GM19240 (cell line): ENCODE results near the gene ASTN2.

Experiments used
- DNase-seq: peaks from one replicate; pipeline ENCODE4 v3.0.0; 2011; ENCODE audit warnings: low spot score; ENCODE audit not compliant: insufficient read length

Gene ASTN2

DNA sequence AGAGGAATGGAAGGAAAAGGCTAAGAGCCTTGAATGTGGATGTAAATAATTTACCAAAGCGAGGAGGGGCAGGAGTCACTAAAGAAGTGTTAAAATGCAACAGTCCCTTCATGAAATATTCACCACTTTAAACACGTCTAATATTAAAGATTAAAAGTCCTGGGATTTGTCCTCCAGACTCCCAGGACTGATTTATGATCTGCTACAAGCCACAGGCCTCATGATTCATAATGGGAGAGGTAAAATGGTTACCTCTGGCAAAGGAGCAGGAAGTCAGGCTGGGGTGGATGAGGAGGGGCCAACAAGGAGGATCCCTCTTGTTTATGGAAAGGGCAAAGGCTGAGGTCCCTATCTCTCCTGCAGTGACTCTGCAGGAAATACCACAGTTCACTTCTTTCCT lies 435.4 kb downstream of the ASTN2 start:
- DNase-seq = no peak

DNA sequence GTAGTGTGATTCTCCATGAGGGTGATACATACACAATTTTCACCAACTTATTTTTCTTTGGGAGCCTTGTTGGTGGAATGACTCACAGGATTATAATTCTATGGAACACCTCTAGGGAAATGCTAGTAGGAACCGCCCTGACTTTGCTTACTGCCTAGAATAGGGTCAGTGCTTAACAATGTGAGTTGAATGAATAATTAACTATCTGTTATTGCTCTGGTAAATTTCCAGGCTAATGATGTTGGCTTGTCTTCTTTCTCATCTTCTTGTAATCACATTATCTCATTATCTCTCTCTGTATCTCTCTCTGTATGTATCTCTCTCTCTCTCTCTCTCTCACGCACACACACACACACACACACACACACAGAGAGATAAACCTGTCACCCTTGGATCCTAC lies 436.7 kb downstream of the ASTN2 start:
- no peak for DNase-seq

GRCh38 chr9:116975126-116975525 lies 439.7 kb downstream of the ASTN2 start:
- DNase-seq = no peak

- no peak for DNase-seq
Measured at GRCh38 chr9:116966199-116966598, 448.7 kb downstream of the ASTN2 start.

DNA sequence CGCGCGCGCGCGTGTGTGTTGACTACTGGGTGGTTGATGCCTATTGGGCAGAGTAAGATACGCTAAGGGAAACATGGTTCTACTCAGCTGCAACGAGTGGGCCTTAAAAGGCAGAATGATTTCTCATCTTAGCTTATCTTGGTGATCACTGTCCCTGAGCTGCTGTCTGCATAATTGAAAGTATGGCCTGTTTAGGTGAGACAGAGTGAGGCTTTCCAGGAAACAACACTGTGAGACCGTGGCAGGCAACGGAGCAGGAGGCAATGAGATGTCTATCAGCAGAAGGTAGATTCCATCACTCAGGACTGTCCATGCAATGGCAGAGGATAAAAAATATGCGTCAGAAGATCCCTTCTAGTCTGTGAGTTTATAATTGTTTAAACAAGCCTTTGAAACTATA lies 450.6 kb downstream of the ASTN2 start:
- no peak for DNase-seq

DNA sequence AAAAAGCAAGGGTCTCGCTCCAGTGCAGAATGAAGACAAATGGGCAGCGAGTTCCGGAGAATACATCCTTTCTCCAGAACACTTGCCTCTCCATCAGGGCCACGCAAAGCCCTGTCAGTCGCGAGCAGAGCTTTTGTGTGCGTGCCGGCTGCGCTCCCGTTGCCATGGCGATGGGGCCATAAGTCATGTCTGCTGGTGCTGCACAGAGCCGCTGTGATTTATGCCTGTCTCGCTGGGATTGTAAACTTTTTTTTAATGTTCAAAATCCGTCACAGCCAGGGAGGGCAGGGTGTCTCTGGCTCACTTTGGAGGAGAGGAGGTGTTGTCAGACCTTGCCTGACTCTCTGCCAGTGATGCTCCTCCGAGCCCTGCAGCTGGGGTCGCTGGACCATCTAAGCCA lies 455.0 kb downstream of the ASTN2 start:
- DNase-seq = no peak

DNA sequence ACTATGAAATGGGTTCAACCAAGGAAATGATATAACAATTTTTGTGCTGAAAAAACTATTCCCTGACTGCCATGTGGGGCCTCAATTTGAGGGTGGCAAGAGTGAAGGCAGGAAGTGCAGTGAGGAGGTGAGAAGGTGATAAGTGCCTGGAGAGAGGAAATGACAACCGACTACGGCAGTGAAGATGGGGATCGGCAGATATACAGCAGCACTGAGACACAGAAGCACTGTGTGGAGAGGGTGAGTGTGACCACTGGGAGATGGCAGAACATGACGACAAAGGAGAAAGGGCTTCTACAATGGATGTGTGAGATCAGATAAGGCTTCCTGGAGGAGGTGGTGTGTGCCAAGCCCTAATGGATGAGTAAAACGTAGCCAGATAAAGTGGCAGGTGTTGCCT lies 456.0 kb downstream of the ASTN2 start:
- no peak for DNase-seq

DNA sequence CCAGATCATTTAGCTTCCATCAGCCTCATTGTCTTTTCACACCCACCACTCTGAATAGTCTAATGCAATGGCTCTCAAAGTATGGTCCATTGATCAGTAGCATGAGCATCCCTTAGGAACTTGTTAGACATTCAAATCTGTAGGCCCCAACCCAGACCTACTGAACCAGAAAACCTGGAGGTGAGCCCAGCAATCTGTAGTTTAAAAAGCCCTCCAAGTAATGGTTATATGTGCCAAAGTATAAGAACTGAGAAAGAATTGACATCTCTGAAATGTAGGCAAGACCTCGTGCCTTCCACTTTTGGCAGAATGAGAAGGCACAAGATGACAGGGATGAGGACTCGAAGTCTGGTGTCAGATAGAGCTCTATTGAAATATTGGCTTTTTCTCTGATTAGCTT lies 460.1 kb downstream of the ASTN2 start:
- no peak for DNase-seq

DNA sequence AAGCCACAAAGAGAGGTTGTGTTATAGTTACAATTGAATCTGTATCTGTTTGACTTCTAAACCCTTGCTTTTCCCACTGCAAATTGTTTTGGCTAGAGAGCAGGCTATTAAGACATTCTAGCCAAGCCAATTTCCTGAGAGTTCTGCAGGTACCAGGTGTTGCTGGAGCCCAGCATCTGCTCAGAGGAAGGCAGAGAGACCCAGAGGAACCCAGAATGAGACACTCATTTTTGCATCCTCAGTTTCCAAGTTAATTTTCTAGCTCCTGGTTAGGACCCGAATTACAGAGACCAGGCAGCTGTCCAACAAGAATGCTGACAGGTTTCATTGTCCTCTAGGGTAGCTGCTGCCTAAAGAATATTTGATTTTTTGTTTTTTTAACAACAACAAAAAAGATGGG lies 461.6 kb downstream of the ASTN2 start:
- no peak for DNase-seq

GRCh38 chr9:116952436-116952810 lies 462.4 kb downstream of the ASTN2 start:
- DNase-seq = no peak

DNA sequence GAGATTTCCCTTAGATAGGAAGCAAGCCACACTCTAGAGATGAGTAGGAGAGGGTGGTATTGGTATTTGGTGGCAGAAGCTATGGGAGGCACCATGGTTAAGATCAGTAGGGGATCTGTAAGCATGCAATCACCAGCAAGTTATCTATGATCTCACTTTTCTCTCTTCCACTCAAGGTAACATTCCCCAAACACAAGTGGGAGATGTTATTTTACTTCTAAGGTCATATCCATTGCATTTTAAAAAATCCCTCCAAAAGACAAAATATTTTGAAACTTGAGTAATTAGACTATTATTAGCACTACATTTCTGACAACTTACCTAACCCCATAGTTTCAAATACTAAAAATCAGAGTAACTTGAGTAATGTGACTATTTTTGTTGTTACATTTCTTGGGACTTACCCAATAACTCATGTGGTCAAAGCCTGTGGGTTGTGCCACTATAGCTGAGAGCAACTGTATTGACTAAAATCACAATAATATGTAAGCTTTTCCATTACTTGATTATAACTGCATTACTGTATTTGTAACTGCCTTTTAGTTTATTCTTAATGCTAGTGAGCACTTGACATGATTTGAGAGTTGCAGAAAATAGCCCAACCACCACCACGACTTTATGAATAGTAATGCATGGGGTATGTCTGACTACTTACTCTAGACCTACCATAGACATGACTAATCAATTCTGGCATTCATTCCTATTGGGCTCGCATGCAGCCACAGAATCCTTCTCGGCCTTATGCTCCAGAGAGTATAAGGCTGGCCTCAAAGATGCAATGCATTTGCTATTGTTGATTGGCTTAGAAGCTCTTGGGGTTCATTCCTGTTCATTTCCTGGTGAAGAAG lies 463.0 kb downstream of the ASTN2 start:
- no peak for DNase-seq

DNA sequence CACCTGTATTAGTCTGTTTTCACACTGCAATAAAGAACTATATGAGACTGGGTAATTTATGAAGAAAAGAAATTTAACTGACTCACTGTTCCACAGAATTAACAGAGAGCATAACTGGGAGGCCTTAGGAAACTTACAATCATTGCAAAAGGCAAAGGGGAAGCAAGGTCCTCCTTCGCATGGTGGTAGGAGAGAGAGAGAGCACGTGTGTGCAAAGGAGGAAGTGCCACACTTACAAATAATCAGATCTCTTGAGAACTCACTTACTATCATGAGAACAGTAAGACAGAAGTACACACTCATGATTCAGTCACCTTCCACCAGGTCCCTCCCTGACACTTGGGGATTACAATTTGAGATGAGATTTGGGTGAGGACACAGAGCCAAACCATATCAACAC lies 469.0 kb downstream of the ASTN2 start:
- no peak for DNase-seq

- DNase-seq = no peak
Measured at GRCh38 chr9:116944714-116945534, 469.9 kb downstream of the ASTN2 start.

DNA sequence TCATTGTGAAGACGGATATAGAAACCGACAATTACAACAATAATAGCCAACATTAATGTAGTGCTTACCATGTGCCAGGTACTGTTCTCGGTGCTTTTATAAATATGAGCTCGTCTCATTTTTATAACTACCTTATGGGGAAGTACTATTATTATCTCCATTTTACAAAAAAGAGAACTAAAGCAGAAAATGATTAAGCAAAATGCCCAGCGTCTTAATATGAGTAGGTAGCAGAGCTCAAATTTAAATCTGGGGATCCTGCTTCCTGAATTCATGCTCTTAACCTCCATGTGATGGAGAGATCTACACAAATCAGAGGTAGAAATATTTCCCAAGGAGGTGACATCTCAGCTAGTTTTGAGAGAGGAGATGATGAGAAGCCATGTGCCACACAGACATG lies 470.9 kb downstream of the ASTN2 start:
- DNase-seq = no peak

DNA sequence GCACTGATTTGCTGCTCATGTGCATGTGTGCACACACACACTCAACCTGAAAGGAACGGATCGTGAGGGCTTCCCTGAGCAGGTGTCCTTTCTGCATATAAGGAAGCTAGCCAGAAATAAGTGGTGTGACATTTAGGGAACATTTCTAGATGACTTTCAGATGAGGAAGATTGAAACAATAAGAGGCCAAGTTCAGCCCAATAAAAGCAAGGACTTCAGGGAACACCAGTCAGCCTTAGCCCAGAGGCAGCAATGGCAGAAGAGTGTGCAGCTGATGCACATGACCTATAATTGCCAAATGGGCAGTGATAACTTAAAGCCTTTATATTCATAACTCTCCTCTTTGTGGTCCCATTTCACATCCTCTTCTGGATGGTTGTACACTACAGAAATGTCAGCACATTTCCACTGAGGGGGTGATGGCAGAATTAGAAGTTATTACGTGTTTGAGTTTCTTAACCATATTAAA lies 472.2 kb downstream of the ASTN2 start:
- DNase-seq = no peak

- no peak for DNase-seq
Measured at GRCh38 chr9:116941266-116941665, 473.6 kb downstream of the ASTN2 start.

DNA sequence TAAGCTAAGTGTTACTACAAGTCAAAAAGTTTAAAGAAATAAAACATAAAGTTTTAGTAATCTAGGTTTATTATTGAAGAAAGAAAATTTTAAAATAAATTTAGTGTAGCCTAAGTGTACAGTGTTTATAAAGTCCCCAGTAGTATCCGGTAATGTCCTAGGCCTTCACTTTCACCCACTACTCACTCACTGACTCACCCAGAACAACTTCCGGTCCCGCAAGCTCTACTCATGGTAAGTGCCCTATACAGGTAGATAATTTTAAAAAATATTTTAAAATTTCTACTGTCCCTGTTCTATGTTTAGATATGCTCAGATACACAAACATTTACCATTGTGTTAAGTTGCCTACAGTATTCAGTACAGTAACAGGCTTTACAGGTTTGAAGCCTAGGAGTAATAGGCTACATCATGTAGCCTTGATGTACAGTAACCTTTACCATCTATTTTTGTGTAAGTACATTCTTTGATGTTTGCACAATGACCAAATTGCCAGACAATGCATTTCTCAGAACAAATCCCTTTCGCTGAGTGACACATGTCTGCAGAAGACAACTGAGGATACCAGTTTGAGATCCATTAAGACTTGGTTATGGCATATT lies 474.1 kb downstream of the ASTN2 start:
- DNase-seq = no peak

- DNase-seq = no peak
Measured at GRCh38 chr9:116939614-116940013, 475.2 kb downstream of the ASTN2 start.

GRCh38 chr9:116939161-116939560 lies 475.7 kb downstream of the ASTN2 start:
- no peak for DNase-seq

DNA sequence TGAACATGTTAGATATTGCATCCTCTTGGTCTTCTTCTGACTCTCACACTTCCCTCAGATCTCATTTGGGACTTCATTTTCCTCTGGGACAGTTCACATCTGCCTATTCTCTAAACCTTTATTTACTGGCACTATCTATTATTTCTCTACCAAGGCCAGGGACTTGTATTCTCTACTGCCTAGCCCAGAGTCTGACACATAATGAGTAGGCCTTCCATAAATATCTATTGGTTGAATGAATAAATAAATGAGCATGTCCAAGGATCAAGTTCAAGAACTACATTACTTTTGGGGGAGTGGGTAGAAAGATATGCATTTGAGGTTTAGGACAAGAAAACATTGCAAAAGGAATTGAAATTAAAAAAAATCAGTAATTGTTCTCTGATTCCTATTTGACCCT lies 477.5 kb downstream of the ASTN2 start:
- DNase-seq = no peak

DNA sequence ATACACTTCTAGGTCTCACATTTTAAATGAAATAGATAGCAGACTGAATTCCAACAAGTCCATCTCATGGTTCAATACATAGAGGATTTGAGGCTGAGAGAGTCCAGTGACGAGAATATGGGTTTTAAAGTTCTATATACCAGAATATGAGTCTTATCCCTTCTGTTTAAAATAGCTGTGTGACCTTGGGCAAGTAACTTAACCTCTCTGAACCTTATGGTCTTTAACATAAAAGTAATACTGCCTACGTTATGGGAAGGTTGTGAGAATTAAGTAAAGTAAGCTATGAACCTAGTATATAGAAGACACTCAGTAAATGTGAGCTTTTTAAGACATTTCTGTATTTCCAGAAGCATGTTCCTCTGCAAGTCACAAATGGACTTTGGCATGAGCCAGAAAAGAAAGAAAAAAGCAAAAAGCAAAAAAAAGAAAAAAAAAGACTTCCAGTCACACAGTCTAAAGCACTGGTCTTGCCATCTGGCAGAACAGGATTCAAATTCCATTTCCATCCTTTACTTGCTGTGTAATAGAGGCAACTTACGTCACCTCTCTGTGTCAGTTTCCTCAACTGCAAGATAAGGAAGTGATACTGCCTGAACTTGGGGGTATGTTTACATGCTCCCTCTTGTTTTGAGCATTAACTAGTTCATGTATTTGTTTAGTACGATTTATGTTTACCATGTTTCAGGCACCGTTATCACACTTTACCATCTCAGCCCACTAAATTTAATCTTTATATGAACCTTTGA lies 479.5 kb downstream of the ASTN2 start:
- no peak for DNase-seq

- no peak for DNase-seq
Measured at GRCh38 chr9:116934131-116934530, 480.7 kb downstream of the ASTN2 start.
